Measurements from ENCODE around the gene RHBDL1.

Gene RHBDL1

GRCh38 chr16:637081-638018 lies 38.1 kb upstream of the RHBDL1 start:
- no peak for DNase-seq (ENCODE audit: low spot score)

GRCh38 chr16:638034-638543 lies 37.4 kb upstream of the RHBDL1 start:
- DNase-seq (ENCODE audit: low spot score): no peak

DNA sequence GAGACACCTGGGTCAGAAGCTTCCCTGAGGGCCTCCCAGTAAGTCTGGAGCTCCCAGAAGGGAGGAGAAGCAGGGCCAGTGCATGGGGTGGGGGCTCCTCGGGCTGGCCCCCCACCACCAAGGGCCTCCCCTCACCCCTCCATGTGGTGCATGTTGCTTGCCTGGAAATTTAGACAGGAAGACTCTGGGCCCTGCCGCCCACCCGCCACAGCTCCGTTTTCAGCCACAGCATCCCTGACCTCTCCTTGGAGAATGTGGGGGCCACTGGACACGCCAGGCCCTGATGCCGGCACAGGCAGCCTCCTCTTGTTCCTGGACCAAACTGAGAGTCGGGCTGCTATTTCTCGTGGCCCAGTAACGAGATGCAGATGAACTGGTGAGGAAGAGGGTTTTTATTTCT lies 36.6 kb upstream of the RHBDL1 start:
- no peak for DNase-seq (ENCODE audit: low spot score)

GRCh38 chr16:640614-641013 lies 34.9 kb upstream of the RHBDL1 start:
- DNase-seq (ENCODE audit: low spot score): no peak

- DNase-seq (ENCODE audit: low spot score): peak; percentile 90
Measured at GRCh38 chr16:641326-642188, 33.9 kb upstream of the RHBDL1 start, which contains the start of gene MCRIP2. TSS of gene MCRIP2 (plus strand) at chr16:641828. CDS start at chr16:641992, 164 bp downstream.

GRCh38 chr16:642189-643049 lies 33.1 kb upstream of the RHBDL1 start:
- peak; percentile 55 for DNase-seq (ENCODE audit: low spot score)

DNA sequence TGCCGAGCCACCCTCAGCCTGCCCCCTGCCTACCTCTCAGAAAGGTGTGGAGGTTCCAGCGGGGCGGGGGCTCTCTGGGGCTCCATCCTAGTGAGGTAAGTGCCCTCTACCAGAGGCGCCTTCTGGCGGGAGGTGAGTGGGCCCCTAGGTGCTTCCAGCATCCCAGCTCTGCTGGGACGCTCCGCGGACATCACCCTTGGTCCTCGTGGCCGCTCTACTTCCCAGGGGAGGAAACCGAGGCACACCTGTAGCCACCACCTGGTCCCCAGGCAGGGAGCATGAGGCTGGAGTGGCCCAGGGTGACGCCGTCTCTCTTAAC lies 32.5 kb upstream of the RHBDL1 start:
- DNase-seq (ENCODE audit: low spot score): no peak

- DNase-seq (ENCODE audit: low spot score): no peak
Measured at GRCh38 chr16:644556-644955, 30.9 kb upstream of the RHBDL1 start.

DNA sequence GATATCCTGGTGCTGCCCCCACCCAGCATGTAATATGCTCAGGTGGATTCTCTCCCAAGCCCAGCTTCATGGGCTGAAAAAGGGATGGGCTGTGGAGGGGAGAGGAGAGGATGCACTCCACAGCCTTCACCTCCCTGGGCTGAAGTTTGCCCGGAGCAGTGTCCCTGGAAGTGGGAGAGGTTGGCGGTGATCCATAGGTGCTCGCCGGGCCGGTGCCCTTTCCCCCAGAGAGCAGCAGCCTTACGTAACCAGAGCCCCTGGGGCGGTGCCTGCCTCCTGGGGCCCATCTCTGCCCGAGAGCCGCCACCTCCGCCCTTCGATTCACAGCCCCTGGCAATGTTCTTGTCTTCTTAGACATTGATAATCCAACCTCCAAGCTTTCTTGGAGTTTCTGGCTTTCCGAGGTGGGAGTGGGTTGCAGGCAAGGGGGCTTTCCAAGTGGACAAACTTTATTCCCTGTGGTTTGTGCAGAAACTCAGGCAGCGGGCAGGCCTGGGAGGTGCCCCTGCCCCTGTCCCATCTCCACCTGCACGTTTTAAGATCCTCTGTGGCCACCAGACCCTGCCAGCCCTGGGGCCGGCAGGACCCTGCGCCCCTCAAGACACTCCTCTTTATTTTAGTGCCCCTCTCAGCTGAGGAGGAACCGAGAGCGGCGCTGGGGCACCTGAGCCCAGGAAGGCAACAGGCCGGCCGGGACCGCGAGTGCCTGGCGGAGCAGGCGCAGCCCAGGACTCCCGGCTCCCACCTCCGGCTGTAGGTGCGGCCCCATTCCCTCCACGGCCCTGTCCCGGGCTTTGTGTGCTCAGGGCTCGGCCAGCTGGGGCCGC lies 29.4 kb upstream of the RHBDL1 start:
- no peak for DNase-seq (ENCODE audit: low spot score)

- no peak for DNase-seq (ENCODE audit: low spot score)
Measured at GRCh38 chr16:646679-647172, 28.7 kb upstream of the RHBDL1 start.

GRCh38 chr16:647173-647902 lies 28.1 kb upstream of the RHBDL1 start:
- DNase-seq (ENCODE audit: low spot score): no peak

GRCh38 chr16:648071-648780 lies 27.2 kb upstream of the RHBDL1 start:
- DNase-seq (ENCODE audit: low spot score): peak; percentile 77

- peak; percentile 94 for DNase-seq (ENCODE audit: low spot score)
Measured at GRCh38 chr16:648781-649589, 26.5 kb upstream of the RHBDL1 start, which contains the start of gene WDR90. TSS of gene WDR90 (plus strand) at chr16:649365. CDS start at chr16:649417, 52 bp downstream.

GRCh38 chr16:649631-650030 lies 25.8 kb upstream of the RHBDL1 start:
- DNase-seq (ENCODE audit: low spot score): peak; percentile 39

DNA sequence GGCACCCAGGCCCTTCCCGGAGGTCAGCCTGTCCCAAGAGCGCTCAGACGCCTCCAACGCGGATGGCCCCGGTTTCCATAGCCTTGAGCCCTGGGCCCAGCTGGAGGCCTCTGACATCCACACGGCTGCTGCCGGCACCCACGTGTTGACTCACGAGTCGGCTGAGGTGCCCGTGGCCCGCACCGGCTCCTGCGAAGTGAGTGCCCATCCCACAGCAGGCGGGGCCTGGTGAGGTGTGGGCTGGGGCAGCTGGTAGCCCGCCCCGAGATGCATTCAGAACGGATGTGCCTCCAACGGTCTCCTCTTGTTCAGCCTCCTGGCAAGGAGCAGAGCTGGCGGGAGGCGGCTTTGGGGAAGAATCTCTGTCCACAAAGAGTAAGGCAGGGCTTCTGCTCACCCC lies 23.6 kb upstream of the RHBDL1 start:
- DNase-seq (ENCODE audit: low spot score): no peak

DNA sequence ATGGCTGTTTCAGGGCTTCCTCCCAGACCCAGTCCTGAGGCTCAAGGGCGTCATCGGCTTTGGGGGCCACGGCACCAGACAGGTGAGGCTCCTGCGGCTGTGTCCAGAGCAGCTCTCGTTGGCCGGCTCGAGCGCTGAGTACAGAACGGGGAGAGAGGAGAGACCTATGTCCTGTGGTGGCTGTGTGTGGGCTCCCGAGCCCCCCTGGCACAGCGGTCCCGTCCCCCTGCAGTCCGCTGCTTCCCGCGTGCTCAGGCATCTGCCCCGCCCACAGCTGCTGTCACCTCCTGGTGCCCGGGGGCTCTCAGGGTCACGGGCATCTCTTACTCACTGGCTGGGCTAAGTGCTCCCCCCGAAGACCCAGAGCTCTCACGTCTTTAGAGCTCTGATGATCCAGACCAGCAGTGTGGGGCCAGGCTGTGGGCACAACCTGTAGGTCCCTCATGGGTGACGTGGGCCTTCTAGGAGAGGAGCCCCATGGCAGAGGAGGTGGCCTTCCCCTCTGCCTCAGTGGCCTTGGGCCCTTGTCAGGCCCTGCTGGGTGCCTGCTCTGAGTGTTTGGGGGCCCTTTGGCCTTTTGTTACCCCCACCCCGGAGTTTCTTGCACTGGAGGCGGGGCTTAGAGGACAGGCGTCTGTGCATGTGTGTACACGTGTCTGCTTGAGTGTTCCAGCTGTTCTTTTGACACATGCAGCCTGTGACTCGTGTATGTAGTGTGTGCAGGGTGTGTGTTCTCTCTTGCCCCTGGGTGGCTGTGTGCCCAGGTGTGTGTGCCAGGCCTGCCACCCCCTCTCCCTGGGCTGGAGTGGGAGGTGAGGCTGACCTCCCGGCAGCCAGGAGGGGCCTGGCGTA lies 22.8 kb upstream of the RHBDL1 start:
- DNase-seq (ENCODE audit: low spot score): no peak

DNA sequence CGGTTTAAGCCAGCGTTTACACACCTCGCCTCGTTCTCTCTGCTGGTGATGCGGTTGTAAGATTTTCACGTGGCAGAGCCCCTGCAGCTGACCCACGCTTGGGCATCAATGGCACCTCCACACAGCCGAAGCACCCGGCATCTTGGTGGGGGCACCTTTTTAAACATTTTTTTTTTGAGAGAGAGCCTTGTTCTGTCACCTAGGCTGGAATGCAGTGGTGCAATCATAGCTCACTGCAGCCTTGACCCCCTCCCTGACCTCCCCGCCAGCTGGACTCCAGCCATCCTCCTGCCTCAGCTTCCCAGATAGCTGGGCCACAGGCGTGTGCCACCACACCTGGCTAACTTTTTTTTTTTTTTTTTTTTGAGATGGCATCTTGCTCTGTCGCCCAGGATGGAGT lies 21.4 kb upstream of the RHBDL1 start:
- DNase-seq (ENCODE audit: low spot score): no peak
